NCI-H226 (cell line): ENCODE results near the gene CARS1.
A peak's percentile ranks its signal among the peaks of the same experiment; 100 is the strongest.

ENCODE experiments used
- DNase-seq: peaks from one replicate; pipeline ENCODE4 v3.0.0-alpha.2; 2015

Gene CARS1

GRCh38 chr11:2990617-2991451 lies 66.4 kb downstream of the CARS1 start:
- no peak for DNase-seq

GRCh38 chr11:2989551-2989950 lies 67.7 kb downstream of the CARS1 start:
- DNase-seq: no peak

GRCh38 chr11:2989006-2989405 lies 68.2 kb downstream of the CARS1 start:
- no peak for DNase-seq

- no peak for DNase-seq
Measured at GRCh38 chr11:2987881-2988861, 69.1 kb downstream of the CARS1 start.

DNA sequence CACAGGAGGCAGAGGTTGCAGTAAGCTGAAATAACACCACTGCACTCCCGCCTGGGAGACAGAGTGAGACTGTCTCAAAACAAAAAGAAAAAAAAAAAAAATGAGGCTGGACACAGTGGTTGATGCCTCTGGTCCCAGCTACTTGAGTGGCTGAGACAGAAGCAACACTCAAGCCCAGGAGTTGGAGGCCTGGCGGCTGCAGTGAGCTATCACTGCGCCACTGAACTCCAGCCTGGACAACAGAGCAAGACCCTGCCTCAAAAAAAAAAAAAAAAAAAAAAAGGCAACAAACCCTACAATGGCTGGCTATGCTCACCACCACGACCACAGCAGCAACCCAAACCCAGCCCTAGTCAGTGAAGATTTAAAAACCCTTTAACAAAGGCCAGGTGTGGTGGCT lies 73.3 kb downstream of the CARS1 start:
- no peak for DNase-seq

DNA sequence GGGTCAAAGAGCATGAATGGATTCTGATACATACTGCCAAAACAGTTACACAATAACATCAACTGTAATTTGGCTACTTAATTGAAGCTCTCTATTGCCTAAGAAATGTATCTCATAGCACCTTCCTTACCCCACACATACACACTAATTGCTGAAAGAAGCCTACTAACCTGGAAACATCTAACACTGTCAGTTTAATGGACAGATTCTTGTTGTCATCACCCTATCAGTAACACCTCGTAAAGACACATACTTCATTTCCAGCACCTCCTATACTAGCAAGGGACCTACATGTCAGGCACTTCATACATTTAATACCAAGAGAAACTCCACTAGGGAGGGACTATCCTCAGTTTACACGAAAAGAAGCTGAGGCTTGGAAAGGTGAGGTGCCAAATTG lies 75.0 kb downstream of the CARS1 start:
- no peak for DNase-seq

GRCh38 chr11:2981130-2981529 lies 76.1 kb downstream of the CARS1 start:
- no peak for DNase-seq

- DNase-seq: no peak
Measured at GRCh38 chr11:2980168-2980840, 76.9 kb downstream of the CARS1 start.

DNA sequence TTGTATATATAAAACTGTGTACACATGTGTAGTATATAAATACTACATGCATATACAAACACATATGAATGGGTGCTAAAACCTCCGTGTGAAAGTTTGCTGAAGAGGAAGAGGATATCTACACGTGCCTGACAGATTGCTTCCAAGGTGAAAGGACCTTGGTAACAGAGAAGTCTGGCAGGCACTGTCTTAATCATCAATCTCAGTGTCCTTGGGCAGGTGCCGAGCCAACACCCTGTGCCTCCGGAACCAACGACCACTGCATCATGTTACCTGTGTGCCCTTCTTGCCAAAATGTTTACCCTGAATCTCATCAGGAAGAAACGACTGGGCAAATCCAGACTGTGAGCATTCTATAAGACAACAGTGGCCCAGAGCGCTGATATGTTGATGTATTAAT lies 80.1 kb downstream of the CARS1 start:
- no peak for DNase-seq

GRCh38 chr11:2976294-2977063 lies 80.7 kb downstream of the CARS1 start:
- no peak for DNase-seq

- no peak for DNase-seq
Measured at GRCh38 chr11:2975594-2975993, 81.6 kb downstream of the CARS1 start.

- DNase-seq: no peak
Measured at GRCh38 chr11:2974272-2974671, 83.0 kb downstream of the CARS1 start.

- no peak for DNase-seq
Measured at GRCh38 chr11:2968341-2968900, 88.8 kb downstream of the CARS1 start.

DNA sequence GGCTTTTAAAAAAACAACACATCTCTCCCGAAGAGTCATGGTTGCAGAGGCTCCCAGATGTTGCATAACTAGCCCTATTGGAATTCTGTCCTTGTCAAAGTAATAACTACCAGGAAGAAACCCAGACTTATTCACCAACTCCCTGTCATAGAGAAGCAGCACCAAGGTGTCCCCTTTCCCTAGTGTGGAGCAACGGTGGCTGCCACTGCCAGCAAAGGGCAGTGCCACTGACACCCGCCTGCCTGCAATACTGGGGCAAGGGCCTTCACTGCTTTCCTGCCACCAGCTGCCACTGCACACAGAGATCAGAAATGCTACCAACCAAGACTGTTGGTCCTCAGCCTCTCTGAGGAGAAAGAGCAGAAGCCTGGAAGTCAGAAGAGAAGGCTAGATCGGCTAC lies 92.4 kb downstream of the CARS1 start:
- no peak for DNase-seq

DNA sequence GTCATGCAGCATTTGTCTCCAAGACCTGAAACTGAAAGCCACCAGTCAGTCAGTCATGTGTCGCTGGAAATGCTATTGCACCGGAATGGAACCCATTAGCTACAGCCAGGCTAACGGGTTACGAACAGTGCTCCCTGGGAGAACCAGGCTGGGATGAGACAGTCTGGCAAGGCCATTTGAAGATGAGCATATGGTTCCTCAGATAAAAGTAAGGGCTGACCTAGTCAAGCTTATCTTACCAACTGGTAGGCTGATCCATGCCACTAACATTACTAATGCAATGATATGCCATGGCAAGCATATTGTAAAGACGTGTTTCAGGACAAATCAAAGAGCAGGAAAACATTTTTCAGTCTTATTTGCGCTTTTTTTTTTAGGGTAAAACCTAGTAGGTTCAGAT lies 93.5 kb downstream of the CARS1 start:
- DNase-seq: no peak

- DNase-seq: no peak
Measured at GRCh38 chr11:2963112-2963754, 94.0 kb downstream of the CARS1 start.

- no peak for DNase-seq
Measured at GRCh38 chr11:2961080-2961479, 96.1 kb downstream of the CARS1 start.

GRCh38 chr11:2960139-2960538 lies 97.1 kb downstream of the CARS1 start:
- no peak for DNase-seq

DNA sequence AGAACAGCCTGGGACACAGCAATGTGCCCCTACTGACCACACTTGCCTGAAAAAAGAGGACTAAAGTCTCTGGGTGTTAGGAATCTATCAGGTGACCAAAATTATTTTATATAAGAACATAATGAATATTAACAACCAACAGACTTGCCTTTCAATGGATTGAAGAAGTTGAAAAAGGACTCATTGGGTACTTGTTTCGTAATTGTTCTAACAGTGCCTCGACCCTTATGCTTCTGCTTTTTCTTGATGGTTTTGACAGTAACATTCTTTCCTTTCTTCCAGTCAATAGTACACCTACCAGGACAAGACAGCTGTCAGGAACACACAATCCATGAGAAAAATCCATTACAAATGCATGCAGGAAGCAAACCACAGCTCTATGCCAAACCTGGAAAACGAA lies 99.0 kb downstream of the CARS1 start:
- DNase-seq: no peak

DNA sequence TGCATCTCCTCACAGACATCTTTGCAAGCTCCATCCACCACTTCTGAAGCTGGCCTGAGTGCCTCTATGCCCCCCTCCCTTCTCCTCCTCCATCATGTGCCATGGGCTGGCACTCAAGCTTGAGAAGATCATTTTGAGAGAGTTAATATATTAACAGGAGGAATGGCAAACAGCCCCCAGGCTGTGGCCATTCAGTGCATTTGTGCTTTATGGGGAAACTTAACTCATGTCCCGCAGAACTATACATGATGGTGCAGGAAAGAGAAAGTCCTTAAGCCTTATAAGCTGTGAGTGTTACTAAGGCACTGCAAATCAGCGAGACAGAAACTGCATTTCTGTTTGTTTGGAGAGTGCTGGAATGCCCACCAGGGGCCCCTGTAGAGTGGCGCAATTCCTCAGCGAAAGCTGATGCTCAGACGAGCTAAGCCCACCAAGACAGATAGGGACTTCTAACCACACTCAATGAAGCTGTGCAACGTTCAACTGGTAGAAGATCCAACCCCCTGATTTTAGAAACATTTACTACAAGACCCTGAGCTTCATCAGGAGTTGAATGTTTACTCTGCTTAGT lies 101.2 kb downstream of the CARS1 start:
- DNase-seq: no peak

- DNase-seq: peak; percentile 14
Measured at GRCh38 chr11:2954263-2954662, 103.0 kb downstream of the CARS1 start.
